H9 (cell line): ENCODE data around the gene SUPT20H. TPM values are rescaled to one million over a fixed set of nuclear protein-coding genes. Genes with fewer than 3 reads are reported as not detected.

ENCODE experiments used
- DNase-seq: peaks from one replicate; pipeline ENCODE4 v3.0.0-alpha.2; 2017
- H2AFZ ChIP-seq: one replicate; pipeline ENCODE4 v1.6.1; 2013; ENCODE audit warnings: mild to moderate bottlenecking, low read length, control low read depth, moderate library complexity
- H2AK5ac ChIP-seq: 2 replicates; pipeline ENCODE4 v1.6.1; 2013; ENCODE audit warnings: low read length, control low read depth, mixed read lengths; ENCODE audit not compliant: insufficient read length
- H2BK120ac ChIP-seq: one replicate; pipeline ENCODE4 v1.6.1; 2013; ENCODE audit warnings: low read depth, mild to moderate bottlenecking, low read length, control low read depth, inconsistent platforms; ENCODE audit not compliant: poor library complexity, severe bottlenecking
- H2BK12ac ChIP-seq: 2 replicates; pipeline ENCODE4 v1.6.1; 2013; ENCODE audit warnings: low read length, control low read depth, mixed read lengths, low read depth; ENCODE audit not compliant: insufficient read length
- H2BK15ac ChIP-seq: 2 replicates; pipeline ENCODE4 v1.6.1; 2013; ENCODE audit warnings: low read depth, low read length, control low read depth
- H2BK20ac ChIP-seq: one replicate; pipeline ENCODE4 v1.6.1; 2013; ENCODE audit warnings: low read depth, mild to moderate bottlenecking, low read length, control low read depth, inconsistent platforms; ENCODE audit not compliant: poor library complexity, severe bottlenecking
- H2BK5ac ChIP-seq: 2 replicates; pipeline ENCODE4 v1.6.1; 2013; ENCODE audit warnings: low read length, control low read depth, mixed read lengths; ENCODE audit not compliant: insufficient read length
- H3K14ac ChIP-seq: 2 replicates; pipeline ENCODE4 v1.6.1; 2013; ENCODE audit warnings: low read length, control low read depth; ENCODE audit not compliant: insufficient read depth
- H3K18ac ChIP-seq: 2 replicates; pipeline ENCODE4 v1.6.1; 2013; ENCODE audit warnings: low read depth, mild to moderate bottlenecking, mixed read lengths, low read length, control low read depth; ENCODE audit not compliant: insufficient read length
- H3K23ac ChIP-seq: 2 replicates; pipeline ENCODE4 v1.6.1; 2013; ENCODE audit warnings: low read length, control low read depth, mixed read lengths, low read depth; ENCODE audit not compliant: insufficient read length
- H3K23me2 ChIP-seq: 2 replicates; pipeline ENCODE4 v1.6.1; 2013; ENCODE audit warnings: low read depth, mild to moderate bottlenecking, mixed read lengths, low read length, control low read depth; ENCODE audit not compliant: insufficient read length, poor library complexity, severe bottlenecking
- H3K27ac ChIP-seq: 2 replicates; pipeline ENCODE4 v1.5.1; 2013; ENCODE audit warnings: low read length, control low read depth, mixed read lengths, low read depth; ENCODE audit not compliant: insufficient read length
- H3K27me3 ChIP-seq: 2 replicates; pipeline ENCODE4 v1.6.1; 2013; ENCODE audit warnings: low read length, control low read depth, inconsistent platforms; ENCODE audit not compliant: insufficient read depth
- H3K4ac ChIP-seq: 2 replicates; pipeline ENCODE4 v1.6.1; 2013; ENCODE audit warnings: low read depth, mild to moderate bottlenecking, control low read depth, inconsistent platforms, low read length, moderate library complexity
- H3K4me1 ChIP-seq: 2 replicates; pipeline ENCODE4 v1.6.1; 2013; ENCODE audit warnings: low read length, control low read depth, inconsistent platforms; ENCODE audit not compliant: insufficient read depth
- H3K4me2 ChIP-seq: 2 replicates; pipeline ENCODE4 v1.6.1; 2013; ENCODE audit warnings: low read length, control low read depth, mixed read lengths; ENCODE audit not compliant: insufficient read length, insufficient read depth
- H3K56ac ChIP-seq: 2 replicates; pipeline ENCODE4 v1.6.1; 2013; ENCODE audit warnings: low read depth, mild to moderate bottlenecking, mixed read lengths, low read length, control low read depth; ENCODE audit not compliant: insufficient read length
- H3K79me1 ChIP-seq: 2 replicates; pipeline ENCODE4 v1.6.1; 2013; ENCODE audit warnings: low read depth, mild to moderate bottlenecking, moderate library complexity, low read length, control low read depth, inconsistent platforms; ENCODE audit not compliant: insufficient read depth, poor library complexity, severe bottlenecking
- H3K79me2 ChIP-seq: 2 replicates; pipeline ENCODE4 v1.6.1; 2013; ENCODE audit warnings: low read length, control low read depth, inconsistent platforms; ENCODE audit not compliant: insufficient read depth
- H3K9ac ChIP-seq: 2 replicates; pipeline ENCODE4 v1.6.1; 2013; ENCODE audit warnings: low read length, control low read depth, mixed read lengths; ENCODE audit not compliant: insufficient read length; ENCODE audit errors: extremely low read depth
- H3K9me3 ChIP-seq: one replicate; pipeline ENCODE4 v1.6.1; 2013; ENCODE audit warnings: low read depth, low read length, inconsistent platforms; ENCODE audit not compliant: control insufficient read depth
- H3T11ph ChIP-seq: one replicate; pipeline ENCODE4 v1.6.1; 2013; ENCODE audit warnings: mild to moderate bottlenecking, low read length, control low read depth, inconsistent platforms
- H4K20me1 ChIP-seq: one replicate; pipeline ENCODE4 v1.6.1; 2013; ENCODE audit not compliant: control insufficient read depth, insufficient read length, insufficient read depth
- H4K5ac ChIP-seq: 2 replicates; pipeline ENCODE4 v1.6.1; 2013; ENCODE audit warnings: low read depth, mild to moderate bottlenecking, mixed read lengths, low read length, control low read depth; ENCODE audit not compliant: insufficient read length
- H4K8ac ChIP-seq: replicated peaks from 2 replicates; pipeline ENCODE4 v1.6.1; 2013; ENCODE audit warnings: low read length, control low read depth, mixed read lengths, low read depth; ENCODE audit not compliant: insufficient read length
- H4K91ac ChIP-seq: 2 replicates; pipeline ENCODE4 v1.6.1; 2013; ENCODE audit warnings: low read depth, mild to moderate bottlenecking, moderate library complexity, mixed read lengths, low read length, control low read depth; ENCODE audit not compliant: insufficient read length
- H3K27ac Mint-ChIP-seq, 3 experiments: 2 replicates in 2 of 3; 3 replicates in 1 of 3; pipeline ENCODE4 v1.8.0; 2020 to 2021; ENCODE audit warnings: mixed read lengths in 3 of 3, mild to moderate bottlenecking in 1 of 3, moderate library complexity in 1 of 3
- H3K27me3 Mint-ChIP-seq: 2 replicates; pipeline ENCODE4 v1.8.0; 2021; ENCODE audit warnings: low read depth, mild to moderate bottlenecking, moderate library complexity, mixed read lengths
- H3K36me3 Mint-ChIP-seq, 3 experiments: 2 replicates in 2 of 3; 3 replicates in 1 of 3; pipeline ENCODE4 v1.8.0; 2020 to 2021; ENCODE audit warnings: low read depth in 3 of 3, mixed read lengths in 3 of 3; ENCODE audit not compliant: insufficient read depth in 1 of 3
- H3K4me1 Mint-ChIP-seq, 2 experiments: 2 replicates each; pipeline ENCODE4 v1.8.0; 2020; ENCODE audit warnings: mixed read lengths in 2 of 2
- H3K4me3 Mint-ChIP-seq, 2 experiments: 2 replicates in 1 of 2; 3 replicates in 1 of 2; pipeline ENCODE4 v1.8.0; 2020 to 2021; ENCODE audit warnings: mild to moderate bottlenecking in 2 of 2, mixed read lengths in 2 of 2, moderate library complexity in 1 of 2
- H3K9me3 Mint-ChIP-seq, 2 experiments: 2 replicates in 1 of 2; 3 replicates in 1 of 2; pipeline ENCODE4 v1.8.0; 2020; ENCODE audit warnings: mild to moderate bottlenecking in 2 of 2, mixed read lengths in 2 of 2, moderate library complexity in 1 of 2
- WGBS: extraction: QIAGEN DNeasy Blood & Tissue Kit; methylation state at CpG from one replicate; pipeline ENCODE4 v1.1.7; 2013; ENCODE audit warnings: missing lambda C conversion rate, low lambda C conversion rate, mixed read lengths; ENCODE audit not compliant: insufficient read length; ENCODE audit errors: extremely low coverage; 5-methylcytosine and 5-hydroxymethylcytosine counted together
- total RNA-seq: library from RNA; stranded (reverse); gene quantifications from 2 replicates; pipeline ENCODE4 v1.2.1, GENCODE V29; 2021
- TF ChIP-seq, protein P1 (sequence below): fragments of 200-600 bp; sonication (generic); conservative IDR thresholded peaks from 3 replicates; pipeline ENCODE4 v1.8.0; 2021; ENCODE audit warnings: antibody characterized with exemption, mild to moderate bottlenecking

The SUPT20H gene
- total RNA-seq, 1 experiment from 2014 or later = 59.5 TPM

GRCh38 chr13:37091835-37092234 is 32.3 kb upstream of the SUPT20H start:
- no peak overlapping the region for H3K14ac ChIP-seq
- no peak overlapping the region for H4K5ac ChIP-seq
- H2BK12ac ChIP-seq = no peak overlapping the region
- no peak overlapping the region for H2AFZ ChIP-seq
- Mint-ChIP-seq H3K4me3 (no peak overlapping the region), H3K4me1 (0 out of 4 replicates have a peak, but pooled peaks cover 0 to 3% of the 10 kb centered on the region in 2 experiments), H3K27me3 (no peaks in the 10 kb centered on the region), H3K27ac (no peak overlapping the region; a peak in 1 of 7 replicates), H3K36me3 (no peaks in the 10 kb centered on the region), H3K9me3 (no peaks in the 10 kb centered on the region)
- H3K4ac ChIP-seq = no peak overlapping the region
- no peak overlapping the region for H3T11ph ChIP-seq
- TF ChIP-seq, protein P1, sequence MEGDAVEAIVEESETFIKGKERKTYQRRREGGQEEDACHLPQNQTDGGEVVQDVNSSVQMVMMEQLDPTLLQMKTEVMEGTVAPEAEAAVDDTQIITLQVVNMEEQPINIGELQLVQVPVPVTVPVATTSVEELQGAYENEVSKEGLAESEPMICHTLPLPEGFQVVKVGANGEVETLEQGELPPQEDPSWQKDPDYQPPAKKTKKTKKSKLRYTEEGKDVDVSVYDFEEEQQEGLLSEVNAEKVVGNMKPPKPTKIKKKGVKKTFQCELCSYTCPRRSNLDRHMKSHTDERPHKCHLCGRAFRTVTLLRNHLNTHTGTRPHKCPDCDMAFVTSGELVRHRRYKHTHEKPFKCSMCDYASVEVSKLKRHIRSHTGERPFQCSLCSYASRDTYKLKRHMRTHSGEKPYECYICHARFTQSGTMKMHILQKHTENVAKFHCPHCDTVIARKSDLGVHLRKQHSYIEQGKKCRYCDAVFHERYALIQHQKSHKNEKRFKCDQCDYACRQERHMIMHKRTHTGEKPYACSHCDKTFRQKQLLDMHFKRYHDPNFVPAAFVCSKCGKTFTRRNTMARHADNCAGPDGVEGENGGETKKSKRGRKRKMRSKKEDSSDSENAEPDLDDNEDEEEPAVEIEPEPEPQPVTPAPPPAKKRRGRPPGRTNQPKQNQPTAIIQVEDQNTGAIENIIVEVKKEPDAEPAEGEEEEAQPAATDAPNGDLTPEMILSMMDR = no peak
- no peak overlapping the region for H3K56ac ChIP-seq
- H3K9ac ChIP-seq = no peak overlapping the region
- H3K27ac ChIP-seq = no peak overlapping the region
- H3K23ac ChIP-seq = no peak overlapping the region
- no peaks in the 10 kb centered on the region for H3K79me1 ChIP-seq
- H2AK5ac ChIP-seq = no peak overlapping the region
- no peaks in the 10 kb centered on the region for H4K20me1 ChIP-seq
- H4K91ac ChIP-seq = no peak overlapping the region
- no peak overlapping the region for H2BK20ac ChIP-seq
- H3K4me2 ChIP-seq = no peak overlapping the region
- H3K4me1 ChIP-seq = no peaks in the 10 kb centered on the region
- H3K27me3 ChIP-seq = no peaks in the 10 kb centered on the region
- H3K23me2 ChIP-seq = no peaks in the 10 kb centered on the region
- WGBS = no CpG with 5 or more reads among the region's 1 CpG
- no peak overlapping the region for H2BK15ac ChIP-seq
- no peak overlapping the region for H4K8ac ChIP-seq
- no peak overlapping the region for H2BK5ac ChIP-seq
- DNase-seq = no peak
- H3K18ac ChIP-seq = no peak overlapping the region
- H3K9me3 ChIP-seq = no peaks in the 10 kb centered on the region
- no peaks in the 10 kb centered on the region for H3K79me2 ChIP-seq
- no peak overlapping the region for H2BK120ac ChIP-seq
